Measurements from ENCODE around the gene PARD3B.

The PARD3B gene

DNA sequence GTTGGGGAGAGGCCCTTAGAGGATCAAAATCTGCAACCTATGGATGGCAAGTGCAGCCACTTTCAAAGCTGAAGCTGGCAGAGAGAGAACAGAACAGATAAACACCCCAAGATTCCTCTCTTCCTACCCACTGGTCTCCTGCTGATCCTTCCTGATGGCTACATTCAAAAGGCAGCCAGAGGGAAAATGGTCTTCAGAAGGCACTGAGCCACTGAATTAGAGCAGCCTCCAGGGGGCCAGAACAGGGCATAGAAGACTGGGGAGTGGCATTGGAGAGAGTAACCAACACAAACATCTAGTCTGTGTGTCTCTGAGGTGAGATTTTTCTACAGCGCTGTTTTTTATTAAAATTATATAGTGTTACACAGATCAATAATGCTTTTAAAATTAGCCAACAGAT lies 432.6 kb downstream of the PARD3B start:
- Histone ChIP-seq H3F3A (ENCODE audit: control insufficient read depth, insufficient read depth) (no peaks in the 10 kb centered on the region), H3K79me2 (ENCODE audit: control insufficient read depth, low read length) (no peaks in the 10 kb centered on the region), H3K9me2 (replicated peaks; ENCODE audit: control insufficient read depth, low read length) (no peaks in the 10 kb centered on the region), H3K4me1 (ENCODE audit: control insufficient read depth, low read length) (no peaks in the 10 kb centered on the region), H3K27ac (ENCODE audit: low read depth, low read length) (no peak overlapping the region), H3K9me3 (ENCODE audit: control insufficient read depth, insufficient read depth, low read length) (no peaks in the 10 kb centered on the region), H3K4me3 (ENCODE audit: low read length) (no peak overlapping the region), H4K20me1 (ENCODE audit: control insufficient read depth, insufficient read depth, low read depth, low read length) (no peaks in the 10 kb centered on the region), H3K36me3 (ENCODE audit: control insufficient read depth, low read length) (no peaks in the 10 kb centered on the region), H3K4me2 (ENCODE audit: low read length) (no peak overlapping the region), H3K27me3 (ENCODE audit: control insufficient read depth, low read length) (no peaks in the 10 kb centered on the region)
- TF ChIP-seq, protein P1, sequence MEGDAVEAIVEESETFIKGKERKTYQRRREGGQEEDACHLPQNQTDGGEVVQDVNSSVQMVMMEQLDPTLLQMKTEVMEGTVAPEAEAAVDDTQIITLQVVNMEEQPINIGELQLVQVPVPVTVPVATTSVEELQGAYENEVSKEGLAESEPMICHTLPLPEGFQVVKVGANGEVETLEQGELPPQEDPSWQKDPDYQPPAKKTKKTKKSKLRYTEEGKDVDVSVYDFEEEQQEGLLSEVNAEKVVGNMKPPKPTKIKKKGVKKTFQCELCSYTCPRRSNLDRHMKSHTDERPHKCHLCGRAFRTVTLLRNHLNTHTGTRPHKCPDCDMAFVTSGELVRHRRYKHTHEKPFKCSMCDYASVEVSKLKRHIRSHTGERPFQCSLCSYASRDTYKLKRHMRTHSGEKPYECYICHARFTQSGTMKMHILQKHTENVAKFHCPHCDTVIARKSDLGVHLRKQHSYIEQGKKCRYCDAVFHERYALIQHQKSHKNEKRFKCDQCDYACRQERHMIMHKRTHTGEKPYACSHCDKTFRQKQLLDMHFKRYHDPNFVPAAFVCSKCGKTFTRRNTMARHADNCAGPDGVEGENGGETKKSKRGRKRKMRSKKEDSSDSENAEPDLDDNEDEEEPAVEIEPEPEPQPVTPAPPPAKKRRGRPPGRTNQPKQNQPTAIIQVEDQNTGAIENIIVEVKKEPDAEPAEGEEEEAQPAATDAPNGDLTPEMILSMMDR (IDR thresholded peaks at IDR 0.05; ENCODE audit: low read depth, low read length, poor library complexity, severe bottlenecking) = no peak
- no peak for TF ChIP-seq EZH2phosphoT487 (IDR thresholded peaks at IDR 0.05; ENCODE audit: borderline replicate concordance, low read length)

DNA sequence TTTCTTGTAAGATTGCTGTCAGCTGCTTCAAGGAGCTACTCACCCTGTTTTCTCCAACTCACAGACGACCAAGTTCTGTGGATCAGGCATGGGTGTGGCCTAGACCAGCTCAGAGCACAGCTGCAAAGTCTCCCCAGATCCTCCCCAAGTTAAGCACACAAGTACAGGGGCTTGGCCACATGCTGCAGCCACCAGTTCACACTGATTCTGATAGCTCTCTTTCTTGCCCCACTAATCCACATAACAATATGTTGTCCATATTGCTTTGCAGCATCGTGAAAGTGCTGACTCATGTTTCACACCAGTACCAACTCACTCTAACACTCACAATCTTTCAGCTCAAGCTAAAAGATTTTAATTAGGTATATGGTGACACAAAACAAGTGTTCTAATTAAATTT lies 437.0 kb downstream of the PARD3B start:
- no peak overlapping the region for H3K4me2 ChIP-seq (ENCODE audit: low read length)
- H3K27ac ChIP-seq (ENCODE audit: low read depth, low read length) = no peak overlapping the region
- H3K27me3 ChIP-seq (ENCODE audit: control insufficient read depth, low read length) = no peaks in the 10 kb centered on the region
- TF ChIP-seq EZH2phosphoT487 (IDR thresholded peaks at IDR 0.05; ENCODE audit: borderline replicate concordance, low read length) = no peak
- TF ChIP-seq, protein P1 (IDR thresholded peaks at IDR 0.05; ENCODE audit: low read depth, low read length, poor library complexity, severe bottlenecking) = no peak
- H4K20me1 ChIP-seq (ENCODE audit: control insufficient read depth, insufficient read depth, low read depth, low read length) = no peaks in the 10 kb centered on the region
- no peaks in the 10 kb centered on the region for H3K9me2 ChIP-seq (replicated peaks; ENCODE audit: control insufficient read depth, low read length)
- no peak overlapping the region for H3K4me3 ChIP-seq (ENCODE audit: low read length)
- H3K79me2 ChIP-seq (ENCODE audit: control insufficient read depth, low read length) = no peaks in the 10 kb centered on the region
- H3K9me3 ChIP-seq (ENCODE audit: control insufficient read depth, insufficient read depth, low read length) = no peaks in the 10 kb centered on the region
- H3K36me3 ChIP-seq (ENCODE audit: control insufficient read depth, low read length) = no peaks in the 10 kb centered on the region
- H3F3A ChIP-seq (ENCODE audit: control insufficient read depth, insufficient read depth) = no peaks in the 10 kb centered on the region
- H3K4me1 ChIP-seq (ENCODE audit: control insufficient read depth, low read length) = no peaks in the 10 kb centered on the region

DNA sequence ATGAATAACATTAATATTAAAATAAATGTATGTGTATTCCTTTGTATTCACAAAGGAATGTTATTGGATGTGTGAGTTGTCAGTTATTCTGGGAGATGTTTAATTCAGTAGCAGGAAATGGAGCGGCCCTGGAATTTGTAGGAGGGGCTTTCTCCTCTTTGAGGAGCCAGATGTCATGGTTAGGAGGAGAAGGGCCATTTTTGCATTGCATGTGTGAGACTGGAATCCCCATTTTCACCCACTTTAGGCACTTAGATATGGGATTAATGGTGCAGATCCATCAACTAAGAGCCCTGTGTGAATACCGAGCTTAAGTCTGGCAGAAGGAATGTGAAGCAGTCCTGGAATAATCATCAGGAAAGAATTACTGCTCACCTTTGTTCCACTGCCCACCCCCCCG lies 439.2 kb downstream of the PARD3B start:
- Histone ChIP-seq H3K9me2 (replicated peaks; ENCODE audit: control insufficient read depth, low read length) (no peaks in the 10 kb centered on the region), H3K27me3 (ENCODE audit: control insufficient read depth, low read length) (no peaks in the 10 kb centered on the region), H3K36me3 (ENCODE audit: control insufficient read depth, low read length) (no peaks in the 10 kb centered on the region), H3K9me3 (ENCODE audit: control insufficient read depth, insufficient read depth, low read length) (no peaks in the 10 kb centered on the region), H3K79me2 (ENCODE audit: control insufficient read depth, low read length) (no peaks in the 10 kb centered on the region), H3K4me3 (ENCODE audit: low read length) (no peak overlapping the region), H3K4me2 (ENCODE audit: low read length) (no peak overlapping the region), H3K27ac (ENCODE audit: low read depth, low read length) (no peak overlapping the region), H4K20me1 (ENCODE audit: control insufficient read depth, insufficient read depth, low read depth, low read length) (no peaks in the 10 kb centered on the region), H3F3A (ENCODE audit: control insufficient read depth, insufficient read depth) (no peaks in the 10 kb centered on the region), H3K4me1 (ENCODE audit: control insufficient read depth, low read length) (no peaks in the 10 kb centered on the region)
- TF ChIP-seq EZH2phosphoT487 (IDR thresholded peaks at IDR 0.05; ENCODE audit: borderline replicate concordance, low read length) = no peak
- TF ChIP-seq, protein P1 (IDR thresholded peaks at IDR 0.05; ENCODE audit: low read depth, low read length, poor library complexity, severe bottlenecking) = no peak

DNA sequence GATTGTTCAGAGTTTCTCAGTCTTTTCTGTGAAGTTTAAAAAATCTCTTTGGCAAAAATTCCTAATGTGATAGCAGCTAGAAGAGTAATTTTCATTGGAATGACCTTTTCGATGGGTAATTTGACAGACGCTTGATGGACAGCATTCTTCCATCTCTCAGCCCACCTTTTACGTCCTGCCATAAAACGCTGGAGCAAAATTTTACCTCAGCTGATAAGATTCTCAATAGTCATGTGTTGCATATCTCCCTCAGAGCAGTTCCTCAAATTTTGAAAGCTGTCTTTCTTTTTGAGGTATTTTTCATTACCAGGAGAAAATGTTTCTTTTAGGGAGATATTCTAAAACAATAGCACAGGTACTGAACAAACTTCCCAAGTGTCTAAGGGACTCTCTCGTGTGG lies 441.4 kb downstream of the PARD3B start:
- no peaks in the 10 kb centered on the region for H3K9me3 ChIP-seq (ENCODE audit: control insufficient read depth, insufficient read depth, low read length)
- H3K27ac ChIP-seq (ENCODE audit: low read depth, low read length) = no peak overlapping the region
- H3K9me2 ChIP-seq (replicated peaks; ENCODE audit: control insufficient read depth, low read length) = no peaks in the 10 kb centered on the region
- no peak for TF ChIP-seq EZH2phosphoT487 (IDR thresholded peaks at IDR 0.05; ENCODE audit: borderline replicate concordance, low read length)
- TF ChIP-seq, protein P1 (IDR thresholded peaks at IDR 0.05; ENCODE audit: low read depth, low read length, poor library complexity, severe bottlenecking) = no peak
- no peaks in the 10 kb centered on the region for H3K36me3 ChIP-seq (ENCODE audit: control insufficient read depth, low read length)
- H3F3A ChIP-seq (ENCODE audit: control insufficient read depth, insufficient read depth) = no peaks in the 10 kb centered on the region
- no peak overlapping the region for H3K4me2 ChIP-seq (ENCODE audit: low read length)
- no peaks in the 10 kb centered on the region for H3K79me2 ChIP-seq (ENCODE audit: control insufficient read depth, low read length)
- H3K4me1 ChIP-seq (ENCODE audit: control insufficient read depth, low read length) = no peaks in the 10 kb centered on the region
- H4K20me1 ChIP-seq (ENCODE audit: control insufficient read depth, insufficient read depth, low read depth, low read length) = no peaks in the 10 kb centered on the region
- no peaks in the 10 kb centered on the region for H3K27me3 ChIP-seq (ENCODE audit: control insufficient read depth, low read length)
- no peak overlapping the region for H3K4me3 ChIP-seq (ENCODE audit: low read length)
